GM19397 (cell line): ENCODE results near the gene MGAT4B.

ENCODE experiments used
- ATAC-seq: cut with Tn5 transposase; IDR thresholded peaks from one replicate; pipeline ENCODE4 v1.9.1; 2021; ENCODE audit warnings: mild to moderate bottlenecking, moderate library complexity; ENCODE audit not compliant: unreplicated experiment

MGAT4B gene

DNA sequence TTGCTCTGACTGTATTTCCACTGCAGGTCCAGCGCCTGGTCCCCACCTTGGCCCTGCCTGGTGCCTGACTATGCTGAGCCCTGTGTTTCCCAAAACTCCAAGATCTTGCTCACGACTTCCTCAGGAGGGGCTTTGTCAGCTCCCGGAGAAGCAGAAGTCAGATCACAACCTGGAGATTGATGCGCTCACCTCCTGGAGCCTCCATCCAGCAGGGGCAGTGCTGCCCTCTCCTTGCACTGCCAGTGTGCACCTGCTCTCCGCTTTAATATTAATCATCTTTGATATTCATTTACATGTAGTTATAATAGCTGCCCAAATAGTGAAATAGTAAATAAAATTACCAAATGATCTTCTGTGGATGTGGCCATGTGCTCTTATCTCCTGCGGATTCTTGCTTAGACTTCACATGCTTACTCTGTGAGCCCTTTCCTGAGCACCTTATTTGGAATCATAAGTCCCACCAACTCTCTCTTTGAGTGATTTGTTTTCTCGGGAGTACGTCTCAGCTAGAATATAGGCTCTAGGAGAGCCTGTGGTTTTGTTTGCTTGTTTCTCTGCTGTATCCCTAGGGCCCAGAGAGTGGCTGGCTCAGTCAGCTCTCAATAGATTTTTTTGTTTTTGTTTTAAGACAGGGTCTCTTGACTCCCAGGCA lies 56.7 kb downstream of the MGAT4B start:
- ATAC-seq: no peak

- no peak for ATAC-seq
These were observed 58.9 kb downstream of the MGAT4B start for GRCh38 chr5:179747811-179748210.
